ENCODE data around the gene RPP30. TPM values are rescaled to one million over a fixed set of nuclear protein-coding genes. Genes with fewer than 3 reads are reported as not detected.

The RPP30 gene
- total RNA-seq = 10 to 100 TPM; 34.4 to 57.5 (median 38.7) TPM

GRCh38 chr10:90871766-90872647 is at the start of gene RPP30:
TSS of gene RPP30 (plus strand) at chr10:90871974. CDS start at chr10:90871987, 13 bp downstream.
- H3K9me3 ChIP-seq = no peaks in the 10 kb centered on the region
- H3K27me3 ChIP-seq = peaks cover 7% of the 10 kb centered on the region
- H3K4me1 ChIP-seq = peaks cover 30% of the 10 kb centered on the region
- WGBS = under 1% methylated on average over 33 of the region's 43 CpGs
- H3K4me3 ChIP-seq = peak within 1 kb of the TSS; percentile 77
- peak; percentile 88 to 90 for DNase-seq (ENCODE audit: low spot score in 2 of 2)
- no peak for TF ChIP-seq POLR2A (IDR thresholded peaks at IDR 0.05)
- no peak for TF ChIP-seq CTCF (IDR thresholded peaks at IDR 0.05)
- no peak for TF ChIP-seq EP300 (IDR thresholded peaks at IDR 0.05)
- no peak for TF ChIP-seq POLR2AphosphoS5 (IDR thresholded peaks at IDR 0.05)
- H3K36me3 ChIP-seq = peaks cover 12% of the 10 kb centered on the region
- H3K27ac ChIP-seq = peak within 1 kb of the TSS; percentile 71

- TF ChIP-seq POLR2A (IDR thresholded peaks at IDR 0.05) = no peak
- no peak for TF ChIP-seq EP300 (IDR thresholded peaks at IDR 0.05)
- no peak for TF ChIP-seq POLR2AphosphoS5 (IDR thresholded peaks at IDR 0.05)
- no peak for TF ChIP-seq CTCF (IDR thresholded peaks at IDR 0.05)
- no peak for DNase-seq (ENCODE audit: low spot score in 2 of 2)
- no CpG with 5 or more reads among the region's 1 CpG for WGBS
- peaks cover 12% of the 10 kb centered on the region for H3K9me3 ChIP-seq
- peaks cover 3% of the 10 kb centered on the region for H3K27me3 ChIP-seq
- no peaks in the 10 kb centered on the region for H3K36me3 ChIP-seq
- no peak overlapping the region for H3K27ac ChIP-seq
- H3K4me1 ChIP-seq = no peaks in the 10 kb centered on the region
- H3K4me3 ChIP-seq = no peak overlapping the region
These were observed 49.3 kb upstream of the RPP30 start for GRCh38 chr10:90822508-90822907.

GRCh38 chr10:90832111-90832510 is 39.7 kb upstream of the RPP30 start:
- H3K36me3 ChIP-seq = no peaks in the 10 kb centered on the region
- no peaks in the 10 kb centered on the region for H3K9me3 ChIP-seq
- no peak overlapping the region for H3K4me3 ChIP-seq
- DNase-seq (ENCODE audit: low spot score in 2 of 2) = no peak
- H3K27ac ChIP-seq = no peak overlapping the region
- WGBS = 86% methylated on average over 9 of the region's 17 CpGs
- no peaks in the 10 kb centered on the region for H3K27me3 ChIP-seq
- no peaks in the 10 kb centered on the region for H3K4me1 ChIP-seq
- TF ChIP-seq EP300 (IDR thresholded peaks at IDR 0.05) = no peak
- TF ChIP-seq POLR2A (IDR thresholded peaks at IDR 0.05) = no peak
- TF ChIP-seq POLR2AphosphoS5 (IDR thresholded peaks at IDR 0.05) = no peak
- TF ChIP-seq CTCF (IDR thresholded peaks at IDR 0.05) = no peak

GRCh38 chr10:90834326-90834725 is 37.4 kb upstream of the RPP30 start:
- Histone ChIP-seq H3K36me3 (no peaks in the 10 kb centered on the region), H3K4me1 (no peaks in the 10 kb centered on the region), H3K27me3 (no peaks in the 10 kb centered on the region), H3K27ac (no peak overlapping the region), H3K4me3 (no peak overlapping the region), H3K9me3 (no peaks in the 10 kb centered on the region)
- WGBS = 62% methylated on average over 3 of the region's 3 CpGs
- TF ChIP-seq POLR2AphosphoS5 (IDR thresholded peaks at IDR 0.05) (no peak), POLR2A (IDR thresholded peaks at IDR 0.05) (no peak), CTCF (IDR thresholded peaks at IDR 0.05) (no peak), EP300 (IDR thresholded peaks at IDR 0.05) (no peak)
- DNase-seq (ENCODE audit: low spot score in 2 of 2) = no peak

GRCh38 chr10:90837486-90837885 is 34.3 kb upstream of the RPP30 start:
- Histone ChIP-seq H3K4me3 (no peak overlapping the region), H3K9me3 (no peaks in the 10 kb centered on the region), H3K36me3 (no peaks in the 10 kb centered on the region), H3K27me3 (no peaks in the 10 kb centered on the region), H3K4me1 (no peaks in the 10 kb centered on the region), H3K27ac (no peak overlapping the region)
- WGBS = 78% methylated on average over 1 of the region's 1 CpG
- no peak for DNase-seq (ENCODE audit: low spot score in 2 of 2)
- TF ChIP-seq POLR2A (IDR thresholded peaks at IDR 0.05) (no peak), EP300 (IDR thresholded peaks at IDR 0.05) (no peak), CTCF (IDR thresholded peaks at IDR 0.05) (no peak), POLR2AphosphoS5 (IDR thresholded peaks at IDR 0.05) (no peak)
